Measurements from ENCODE around the gene GAB1. TPM values are rescaled to one million over a fixed set of nuclear protein-coding genes. Genes with fewer than 3 reads are reported as not detected.

Gene GAB1
- total RNA-seq, 1 donor from 2014 or later = 33.2 TPM

DNA sequence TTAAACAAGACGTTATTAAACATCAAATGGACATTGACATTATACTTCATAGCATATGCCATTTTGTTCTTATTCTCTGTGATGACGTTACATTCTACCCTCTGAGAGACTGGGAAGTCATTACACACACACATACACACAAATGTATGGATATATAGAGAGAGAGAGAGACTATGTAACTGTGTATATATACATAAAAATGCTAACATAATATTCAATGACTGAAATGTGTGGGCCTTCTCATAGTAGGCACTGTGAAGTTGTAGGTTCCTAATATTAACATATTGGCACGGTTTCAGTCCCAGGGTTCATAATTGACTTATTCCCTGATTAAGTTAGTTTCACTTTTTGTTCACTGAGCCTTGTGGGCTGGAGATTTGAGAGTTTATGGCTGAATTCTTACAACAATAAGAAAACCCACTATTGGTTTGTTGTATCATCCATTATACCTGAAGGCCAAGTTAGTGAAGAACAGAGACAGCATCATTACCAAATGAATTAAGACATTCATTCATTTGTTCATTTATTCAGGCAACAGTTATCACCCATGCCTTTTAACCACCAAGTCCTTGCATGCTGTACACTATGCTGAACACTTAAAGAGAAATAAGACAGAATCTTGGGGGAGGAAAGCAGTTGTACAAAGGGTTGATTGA is 68.5 kb downstream of the GAB1 start:
- no peak for DNase-seq (ENCODE audit: low spot score)
- Mint-ChIP-seq H3K4me3 (ENCODE audit: unreplicated experiment) (no peak overlapping the region), H3K27me3 (ENCODE audit: low read depth) (no peaks in the 10 kb centered on the region), H3K27ac (ENCODE audit: unreplicated experiment) (no peak overlapping the region), H3K36me3 (ENCODE audit: low read depth) (no peaks in the 10 kb centered on the region), H3K4me1 (ENCODE audit: low read depth) (peaks cover 53% of the 10 kb centered on the region), H3K9me3 (ENCODE audit: low read depth) (no peaks in the 10 kb centered on the region)
- TF ChIP-seq, protein P1, sequence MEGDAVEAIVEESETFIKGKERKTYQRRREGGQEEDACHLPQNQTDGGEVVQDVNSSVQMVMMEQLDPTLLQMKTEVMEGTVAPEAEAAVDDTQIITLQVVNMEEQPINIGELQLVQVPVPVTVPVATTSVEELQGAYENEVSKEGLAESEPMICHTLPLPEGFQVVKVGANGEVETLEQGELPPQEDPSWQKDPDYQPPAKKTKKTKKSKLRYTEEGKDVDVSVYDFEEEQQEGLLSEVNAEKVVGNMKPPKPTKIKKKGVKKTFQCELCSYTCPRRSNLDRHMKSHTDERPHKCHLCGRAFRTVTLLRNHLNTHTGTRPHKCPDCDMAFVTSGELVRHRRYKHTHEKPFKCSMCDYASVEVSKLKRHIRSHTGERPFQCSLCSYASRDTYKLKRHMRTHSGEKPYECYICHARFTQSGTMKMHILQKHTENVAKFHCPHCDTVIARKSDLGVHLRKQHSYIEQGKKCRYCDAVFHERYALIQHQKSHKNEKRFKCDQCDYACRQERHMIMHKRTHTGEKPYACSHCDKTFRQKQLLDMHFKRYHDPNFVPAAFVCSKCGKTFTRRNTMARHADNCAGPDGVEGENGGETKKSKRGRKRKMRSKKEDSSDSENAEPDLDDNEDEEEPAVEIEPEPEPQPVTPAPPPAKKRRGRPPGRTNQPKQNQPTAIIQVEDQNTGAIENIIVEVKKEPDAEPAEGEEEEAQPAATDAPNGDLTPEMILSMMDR (IDR thresholded peaks at IDR 0.05) = no peak

DNA sequence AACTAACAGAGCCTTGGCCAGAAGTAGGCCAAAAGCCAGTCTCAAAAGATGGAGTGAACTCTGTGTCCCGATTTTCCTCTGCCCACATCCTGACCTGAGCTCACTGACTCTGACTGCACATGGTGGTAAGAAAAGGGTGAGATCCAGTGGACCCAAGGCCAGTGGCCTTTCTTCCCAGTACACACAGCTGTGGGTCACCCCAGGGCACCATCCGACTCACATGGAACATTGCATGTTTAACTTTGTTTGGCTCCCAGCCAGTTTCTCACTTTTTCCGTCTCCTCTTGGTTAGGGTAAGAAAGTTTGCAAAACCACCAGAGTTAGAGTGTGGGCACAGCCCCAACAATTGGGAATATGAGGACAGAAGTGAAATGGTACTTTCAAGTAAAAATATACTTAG is 69.8 kb downstream of the GAB1 start:
- Mint-ChIP-seq H3K27ac (ENCODE audit: unreplicated experiment) (peak overlapping the region; percentile 24), H3K27me3 (ENCODE audit: low read depth) (no peaks in the 10 kb centered on the region), H3K9me3 (ENCODE audit: low read depth) (no peaks in the 10 kb centered on the region), H3K4me3 (ENCODE audit: unreplicated experiment) (no peak overlapping the region), H3K36me3 (ENCODE audit: low read depth) (no peaks in the 10 kb centered on the region), H3K4me1 (ENCODE audit: low read depth) (peaks cover 65% of the 10 kb centered on the region)
- no peak for DNase-seq (ENCODE audit: low spot score)
- TF ChIP-seq, protein P1 (IDR thresholded peaks at IDR 0.05) = no peak

DNA sequence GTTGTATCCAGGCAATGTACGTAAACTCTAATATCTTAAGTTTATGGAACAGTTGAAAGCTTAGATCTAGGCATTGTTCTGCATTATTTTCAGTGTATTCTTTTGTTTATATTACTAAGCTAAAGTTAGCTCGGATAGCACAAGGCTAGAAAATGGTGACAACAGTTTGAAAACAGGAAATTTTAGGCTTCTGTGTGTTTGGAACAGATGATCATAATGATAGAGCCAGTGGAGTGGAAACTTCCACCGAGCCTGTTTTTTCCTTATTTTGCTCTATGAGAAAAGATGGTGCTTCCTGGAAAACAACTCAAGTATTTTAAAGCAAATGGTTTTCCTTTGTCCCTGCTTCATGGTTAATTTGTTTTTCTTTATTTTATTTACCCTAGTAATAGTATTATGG is 70.8 kb downstream of the GAB1 start:
- no peaks in the 10 kb centered on the region for H3K27me3 Mint-ChIP-seq (ENCODE audit: low read depth)
- H3K27ac Mint-ChIP-seq (ENCODE audit: unreplicated experiment) = peak overlapping the region; percentile 29
- H3K36me3 Mint-ChIP-seq (ENCODE audit: low read depth) = no peaks in the 10 kb centered on the region
- H3K9me3 Mint-ChIP-seq (ENCODE audit: low read depth) = no peaks in the 10 kb centered on the region
- peaks cover 70% of the 10 kb centered on the region for H3K4me1 Mint-ChIP-seq (ENCODE audit: low read depth)
- no peak for DNase-seq (ENCODE audit: low spot score)
- TF ChIP-seq, protein P1 (IDR thresholded peaks at IDR 0.05) = no peak
- no peak overlapping the region for H3K4me3 Mint-ChIP-seq (ENCODE audit: unreplicated experiment)

DNA sequence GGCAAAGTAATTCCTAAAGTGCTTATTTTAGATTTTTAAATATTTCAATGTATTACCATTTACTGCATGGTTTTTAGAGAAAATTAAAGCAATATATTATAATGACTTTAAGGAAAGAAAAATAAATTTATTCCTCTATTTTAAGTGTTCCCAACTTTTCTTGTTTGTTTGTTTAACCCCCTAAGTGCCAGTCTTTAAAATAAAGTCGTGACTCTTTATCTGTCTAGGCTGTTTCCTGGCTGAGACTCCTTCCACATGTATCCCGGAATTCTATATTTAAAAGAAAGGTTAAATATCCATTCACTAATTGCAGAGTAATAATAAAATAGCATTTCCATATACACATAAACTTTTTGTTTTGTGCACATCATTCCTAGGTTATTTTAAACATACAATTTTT is 71.2 kb downstream of the GAB1 start:
- H3K27me3 Mint-ChIP-seq (ENCODE audit: low read depth) = no peaks in the 10 kb centered on the region
- TF ChIP-seq, protein P1 (IDR thresholded peaks at IDR 0.05) = no peak
- no peak overlapping the region for H3K4me3 Mint-ChIP-seq (ENCODE audit: unreplicated experiment)
- H3K4me1 Mint-ChIP-seq (ENCODE audit: low read depth) = peaks cover 72% of the 10 kb centered on the region
- H3K36me3 Mint-ChIP-seq (ENCODE audit: low read depth) = no peaks in the 10 kb centered on the region
- H3K9me3 Mint-ChIP-seq (ENCODE audit: low read depth) = no peaks in the 10 kb centered on the region
- no peak overlapping the region for H3K27ac Mint-ChIP-seq (ENCODE audit: unreplicated experiment)
- no peak for DNase-seq (ENCODE audit: low spot score)

DNA sequence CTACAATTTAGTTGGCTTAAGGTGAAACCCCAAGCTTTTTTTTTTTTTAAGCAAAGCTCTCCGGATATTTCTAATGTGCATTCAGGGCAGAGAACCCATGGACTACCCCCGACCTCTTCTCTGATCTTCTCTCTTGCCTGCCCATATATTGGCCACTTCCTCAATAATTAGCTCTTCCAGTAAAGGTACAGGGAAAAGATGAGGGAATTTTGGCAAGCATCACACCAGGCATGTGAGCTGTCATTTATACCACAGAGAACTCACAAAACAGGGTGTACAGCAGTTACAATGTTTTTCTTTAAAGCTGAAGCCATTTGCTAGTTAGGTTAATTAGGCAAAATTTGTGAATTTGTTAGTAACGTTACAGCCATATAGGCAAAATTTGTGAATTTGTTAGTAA is 73.3 kb downstream of the GAB1 start:
- H3K4me1 Mint-ChIP-seq (ENCODE audit: low read depth) = peaks cover 71% of the 10 kb centered on the region
- H3K9me3 Mint-ChIP-seq (ENCODE audit: low read depth) = no peaks in the 10 kb centered on the region
- TF ChIP-seq, protein P1 (IDR thresholded peaks at IDR 0.05) = no peak
- no peaks in the 10 kb centered on the region for H3K27me3 Mint-ChIP-seq (ENCODE audit: low read depth)
- H3K4me3 Mint-ChIP-seq (ENCODE audit: unreplicated experiment) = no peak overlapping the region
- no peaks in the 10 kb centered on the region for H3K36me3 Mint-ChIP-seq (ENCODE audit: low read depth)
- no peak for DNase-seq (ENCODE audit: low spot score)
- no peak overlapping the region for H3K27ac Mint-ChIP-seq (ENCODE audit: unreplicated experiment)
